ENCODE measurements around the gene ZSWIM6.

DNA sequence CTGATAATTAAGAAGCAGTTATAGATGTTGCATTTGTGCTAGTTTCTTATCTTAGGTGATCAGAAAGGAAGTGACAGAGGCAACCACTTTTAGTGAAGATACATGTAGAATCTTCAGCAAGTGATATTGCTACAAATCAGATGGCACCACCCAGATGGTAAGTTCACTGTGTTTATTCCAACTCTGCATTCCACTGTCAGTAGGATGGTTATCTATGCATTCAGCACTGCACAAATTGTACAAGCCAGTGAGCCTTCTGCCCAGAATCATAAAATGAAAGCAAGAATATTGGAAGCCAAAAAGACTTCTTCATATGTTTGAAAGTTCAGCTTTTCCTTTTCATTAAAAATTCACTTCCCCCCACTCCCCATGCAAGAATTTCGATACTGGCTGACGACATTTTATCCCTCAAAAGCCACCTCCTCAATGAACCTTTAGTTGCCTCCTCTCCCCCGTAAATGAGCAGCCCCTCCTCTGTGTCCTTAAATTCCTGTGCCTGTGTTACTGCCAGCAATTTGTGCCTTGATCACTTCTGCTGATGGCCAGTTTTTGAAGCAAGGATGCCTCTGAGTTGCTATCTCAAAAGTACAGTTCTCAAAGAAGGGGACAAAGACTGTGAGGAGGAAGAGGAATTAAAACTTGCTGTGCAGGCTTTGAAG is 91.6 kb downstream of the ZSWIM6 start:
- TF ChIP-seq, protein P1, sequence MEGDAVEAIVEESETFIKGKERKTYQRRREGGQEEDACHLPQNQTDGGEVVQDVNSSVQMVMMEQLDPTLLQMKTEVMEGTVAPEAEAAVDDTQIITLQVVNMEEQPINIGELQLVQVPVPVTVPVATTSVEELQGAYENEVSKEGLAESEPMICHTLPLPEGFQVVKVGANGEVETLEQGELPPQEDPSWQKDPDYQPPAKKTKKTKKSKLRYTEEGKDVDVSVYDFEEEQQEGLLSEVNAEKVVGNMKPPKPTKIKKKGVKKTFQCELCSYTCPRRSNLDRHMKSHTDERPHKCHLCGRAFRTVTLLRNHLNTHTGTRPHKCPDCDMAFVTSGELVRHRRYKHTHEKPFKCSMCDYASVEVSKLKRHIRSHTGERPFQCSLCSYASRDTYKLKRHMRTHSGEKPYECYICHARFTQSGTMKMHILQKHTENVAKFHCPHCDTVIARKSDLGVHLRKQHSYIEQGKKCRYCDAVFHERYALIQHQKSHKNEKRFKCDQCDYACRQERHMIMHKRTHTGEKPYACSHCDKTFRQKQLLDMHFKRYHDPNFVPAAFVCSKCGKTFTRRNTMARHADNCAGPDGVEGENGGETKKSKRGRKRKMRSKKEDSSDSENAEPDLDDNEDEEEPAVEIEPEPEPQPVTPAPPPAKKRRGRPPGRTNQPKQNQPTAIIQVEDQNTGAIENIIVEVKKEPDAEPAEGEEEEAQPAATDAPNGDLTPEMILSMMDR (IDR thresholded peaks at IDR 0.05), result no peak
- TF ChIP-seq POLR2A (IDR thresholded peaks at IDR 0.05), result no peak

All from stomach (tissue), 4 donors.